ENCODE measurements around the gene ADCYAP1R1.

Gene ADCYAP1R1

GRCh38 chr7:31017032-31017675 is 35.0 kb upstream of the ADCYAP1R1 start:
- no peak for DNase-seq (ENCODE audit: low spot score)
- no peak for TF ChIP-seq CTCF (IDR thresholded peaks at IDR 0.05; ENCODE audit: extremely low read depth, missing control alignments)

- no peak for TF ChIP-seq CTCF (IDR thresholded peaks at IDR 0.05; ENCODE audit: extremely low read depth, missing control alignments)
- no peak for DNase-seq (ENCODE audit: low spot score)
Observed at GRCh38 chr7:31017721-31018120, 34.4 kb upstream of the ADCYAP1R1 start.

- TF ChIP-seq CTCF (IDR thresholded peaks at IDR 0.05; ENCODE audit: extremely low read depth, missing control alignments), result no peak
- DNase-seq (ENCODE audit: low spot score), result no peak
Observed at GRCh38 chr7:31019509-31019908, 32.6 kb upstream of the ADCYAP1R1 start.

GRCh38 chr7:31020161-31020560 is 31.9 kb upstream of the ADCYAP1R1 start:
- DNase-seq (ENCODE audit: low spot score), result no peak

GRCh38 chr7:31020652-31021051 is 31.5 kb upstream of the ADCYAP1R1 start:
- TF ChIP-seq CTCF (IDR thresholded peaks at IDR 0.05; ENCODE audit: extremely low read depth, missing control alignments), result no peak
- no peak for DNase-seq (ENCODE audit: low spot score)

More at GRCh38 chr7:31020161-31020560, 31.9 kb upstream of the ADCYAP1R1 start:
- no peak for TF ChIP-seq CTCF (IDR thresholded peaks at IDR 0.05; ENCODE audit: extremely low read depth, missing control alignments)

- TF ChIP-seq CTCF (IDR thresholded peaks at IDR 0.05; ENCODE audit: extremely low read depth, missing control alignments), result no peak
- DNase-seq (ENCODE audit: low spot score), result no peak
Observed at GRCh38 chr7:31022117-31022516, 30.0 kb upstream of the ADCYAP1R1 start.

- DNase-seq (ENCODE audit: low spot score), result no peak
- no peak for TF ChIP-seq CTCF (IDR thresholded peaks at IDR 0.05; ENCODE audit: extremely low read depth, missing control alignments)
Observed at GRCh38 chr7:31022726-31023125, 29.4 kb upstream of the ADCYAP1R1 start.
